ENCODE results near the gene TCOF1. TPM values are rescaled to one million over a fixed set of nuclear protein-coding genes. Genes with fewer than 3 reads are reported as not detected.
A peak's percentile ranks its signal among the peaks of the same experiment; 100 is the strongest.

The TCOF1 gene
- total and polyA plus RNA-seq, 2 donors from 2014 or later = 12.2 to 23.5 TPM

DNA sequence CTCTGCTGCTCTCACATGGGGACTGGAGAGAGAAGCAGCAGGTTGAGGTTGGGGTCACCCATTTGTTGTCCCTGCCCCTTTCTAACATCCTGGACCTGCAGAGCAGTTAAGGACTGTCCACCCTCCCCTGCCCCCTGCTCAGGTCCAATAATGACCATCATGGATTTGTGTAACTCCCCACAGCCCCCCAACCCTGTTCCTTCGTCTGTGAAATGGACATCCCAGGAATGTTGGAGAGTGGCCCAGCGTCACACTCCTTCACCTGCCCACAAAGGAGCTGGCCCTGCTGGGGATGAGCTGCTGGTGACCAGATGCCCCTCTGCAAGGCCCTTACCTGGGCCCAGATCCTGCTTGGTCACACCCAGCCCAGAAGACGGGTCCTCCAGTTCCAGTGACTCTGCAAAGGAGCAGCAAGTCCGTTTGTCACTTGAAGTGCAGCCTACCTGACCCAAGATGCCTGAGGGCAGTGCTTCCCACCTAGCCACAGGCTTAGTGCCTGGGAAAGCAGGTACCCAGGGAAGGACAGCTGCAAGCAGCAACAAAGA lies 44.8 kb downstream of the TCOF1 start:
- Histone ChIP-seq H3K9me3 (ENCODE audit: control insufficient read depth in 2 of 3, insufficient read depth in 1 of 3, low read length in 3 of 3) (no peaks in the 10 kb centered on the region), H3K9ac (ENCODE audit: low read length in 3 of 3) (no peak overlapping the region), H3K4me1 (ENCODE audit: control insufficient read depth in 2 of 3, insufficient read depth in 2 of 3, low read depth in 1 of 3, low read length in 3 of 3) (peaks cover 0 to 9% (median 0%) of the 10 kb centered on the region in 3 donors), H3K36me3 (ENCODE audit: control insufficient read depth in 2 of 3, insufficient read depth in 3 of 3, low read length in 3 of 3) (peaks cover 2 to 51% (median 45%) of the 10 kb centered on the region in 3 donors), H3K4me3 (ENCODE audit: low read length in 3 of 3) (no peak overlapping the region), H3K27me3 (ENCODE audit: control insufficient read depth, insufficient read depth, low read length) (no peaks in the 10 kb centered on the region), H3K27ac (ENCODE audit: low read depth in 2 of 2, low read length in 2 of 2) (no peak overlapping the region)
- DNase-seq (peak in 1 of 5 donors; percentile 52), FAIRE-seq (no peak)
- intact Hi-C loops (cut with DNase I) = no loop called here
- TF ChIP-seq, protein P1, sequence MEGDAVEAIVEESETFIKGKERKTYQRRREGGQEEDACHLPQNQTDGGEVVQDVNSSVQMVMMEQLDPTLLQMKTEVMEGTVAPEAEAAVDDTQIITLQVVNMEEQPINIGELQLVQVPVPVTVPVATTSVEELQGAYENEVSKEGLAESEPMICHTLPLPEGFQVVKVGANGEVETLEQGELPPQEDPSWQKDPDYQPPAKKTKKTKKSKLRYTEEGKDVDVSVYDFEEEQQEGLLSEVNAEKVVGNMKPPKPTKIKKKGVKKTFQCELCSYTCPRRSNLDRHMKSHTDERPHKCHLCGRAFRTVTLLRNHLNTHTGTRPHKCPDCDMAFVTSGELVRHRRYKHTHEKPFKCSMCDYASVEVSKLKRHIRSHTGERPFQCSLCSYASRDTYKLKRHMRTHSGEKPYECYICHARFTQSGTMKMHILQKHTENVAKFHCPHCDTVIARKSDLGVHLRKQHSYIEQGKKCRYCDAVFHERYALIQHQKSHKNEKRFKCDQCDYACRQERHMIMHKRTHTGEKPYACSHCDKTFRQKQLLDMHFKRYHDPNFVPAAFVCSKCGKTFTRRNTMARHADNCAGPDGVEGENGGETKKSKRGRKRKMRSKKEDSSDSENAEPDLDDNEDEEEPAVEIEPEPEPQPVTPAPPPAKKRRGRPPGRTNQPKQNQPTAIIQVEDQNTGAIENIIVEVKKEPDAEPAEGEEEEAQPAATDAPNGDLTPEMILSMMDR (IDR thresholded peaks at IDR 0.05; ENCODE audit: borderline replicate concordance, extremely low read depth, insufficient read depth) = no peak

DNA sequence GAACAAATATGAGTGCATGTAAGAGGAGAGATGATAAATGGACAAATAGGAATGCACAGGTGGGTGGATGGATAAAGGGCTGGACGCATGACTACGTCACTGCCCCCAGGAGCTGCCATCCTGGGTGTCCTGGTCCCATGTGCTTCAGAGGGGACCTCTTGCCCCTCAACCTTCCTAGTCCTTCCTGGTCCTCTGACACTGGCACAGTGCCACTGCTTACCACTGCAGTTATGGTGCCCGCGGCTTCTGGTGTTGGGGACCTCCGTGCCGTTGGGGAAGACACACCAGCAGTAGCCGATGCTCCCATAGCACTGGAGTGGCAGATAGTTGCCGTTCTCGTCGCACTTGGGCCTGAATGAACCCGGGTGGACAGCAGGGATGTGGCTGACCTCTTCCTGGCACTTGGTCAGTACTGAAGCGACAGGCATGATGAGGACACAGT lies 45.4 kb downstream of the TCOF1 start:
- H3K9ac ChIP-seq (ENCODE audit: low read length in 3 of 3) = no peak overlapping the region
- no peak overlapping the region for H3K27ac ChIP-seq (ENCODE audit: low read depth in 2 of 2, low read length in 2 of 2)
- H3K9me3 ChIP-seq (ENCODE audit: control insufficient read depth in 2 of 3, insufficient read depth in 1 of 3, low read length in 3 of 3) = no peaks in the 10 kb centered on the region
- DNase-seq (no peak), FAIRE-seq (no peak)
- TF ChIP-seq, protein P1 (IDR thresholded peaks at IDR 0.05; ENCODE audit: borderline replicate concordance, extremely low read depth, insufficient read depth) = no peak
- H3K27me3 ChIP-seq (ENCODE audit: control insufficient read depth, insufficient read depth, low read length) = no peaks in the 10 kb centered on the region
- no peak overlapping the region for H3K4me3 ChIP-seq (ENCODE audit: low read length in 3 of 3)
- intact Hi-C loops (cut with DNase I) = no loop called here
- H3K36me3 ChIP-seq (ENCODE audit: control insufficient read depth in 2 of 3, insufficient read depth in 3 of 3, low read length in 3 of 3) = peaks cover 2 to 51% (median 45%) of the 10 kb centered on the region in 3 donors
- peaks cover 0 to 9% (median 0%) of the 10 kb centered on the region in 3 donors for H3K4me1 ChIP-seq (ENCODE audit: control insufficient read depth in 2 of 3, insufficient read depth in 2 of 3, low read depth in 1 of 3, low read length in 3 of 3)

DNA sequence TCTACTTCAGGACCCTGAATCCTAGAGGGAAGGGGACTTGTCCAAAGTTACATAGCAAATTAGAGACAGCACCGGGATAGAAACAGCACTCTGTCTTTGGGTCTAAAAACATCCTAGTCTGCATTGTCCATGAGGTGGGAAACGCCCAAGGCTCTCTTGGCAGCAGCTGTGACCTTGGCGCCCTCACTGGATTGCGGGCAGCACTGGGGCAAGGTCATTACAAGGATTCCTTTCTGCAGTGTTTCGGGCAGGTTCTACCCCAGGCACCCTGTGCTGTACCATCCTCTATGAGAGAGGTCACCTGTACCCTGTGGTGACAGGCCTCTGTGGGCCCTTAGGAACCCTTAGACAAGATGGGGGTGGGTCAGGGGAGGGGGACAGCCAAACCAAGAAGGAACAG lies 46.6 kb downstream of the TCOF1 start:
- no peak for DNase-seq
- H3K27ac ChIP-seq (ENCODE audit: low read depth in 2 of 2, low read length in 2 of 2) = no peak overlapping the region
- TF ChIP-seq, protein P1 (IDR thresholded peaks at IDR 0.05; ENCODE audit: borderline replicate concordance, extremely low read depth, insufficient read depth) = no peak
- peaks cover 2 to 44% (median 37%) of the 10 kb centered on the region in 3 donors for H3K36me3 ChIP-seq (ENCODE audit: control insufficient read depth in 2 of 3, insufficient read depth in 3 of 3, low read length in 3 of 3)
- intact Hi-C loops (cut with DNase I) = no loop called here
- FAIRE-seq = no peak
- H3K4me3 ChIP-seq (ENCODE audit: low read length in 3 of 3) = no peak overlapping the region
- H3K4me1 ChIP-seq (ENCODE audit: control insufficient read depth in 2 of 3, insufficient read depth in 2 of 3, low read depth in 1 of 3, low read length in 3 of 3) = peaks cover 0 to 9% (median 0%) of the 10 kb centered on the region in 3 donors
- no peak overlapping the region for H3K9ac ChIP-seq (ENCODE audit: low read length in 3 of 3)
- no peaks in the 10 kb centered on the region for H3K27me3 ChIP-seq (ENCODE audit: control insufficient read depth, insufficient read depth, low read length)
- no peaks in the 10 kb centered on the region for H3K9me3 ChIP-seq (ENCODE audit: control insufficient read depth in 2 of 3, insufficient read depth in 1 of 3, low read length in 3 of 3)
